Breast epithelium (tissue), 4 donors: ENCODE results near the gene SPATA17. TPM values are rescaled to one million over a fixed set of nuclear protein-coding genes. Genes with fewer than 3 reads are reported as not detected.
"Not testable (repeated sequence)": the region's sequence is repeated elsewhere in the genome, so short reads cannot be mapped to it uniquely, and the experiment has no call there.

Experiments used
- DNase-seq, 2 donors: peaks; one replicate each; pipeline ENCODE4 v3.0.0-alpha.2; 2019; ENCODE audit warnings: low spot score in 2 of 2
- H3K27ac ChIP-seq, 2 donors: fragments of 200-600 bp; sonication (generic) in 1 of 2; one replicate each; pipeline ENCODE4 v1.5.1; 2016 to 2019; ENCODE audit warnings: mild to moderate bottlenecking in 1 of 2
- H3K27me3 ChIP-seq, 2 donors: fragments of 200-600 bp; sonication (generic) in 1 of 2; one replicate each; pipeline versions ENCODE4 v1.5.1 to v1.6.0; 2017 to 2019; ENCODE audit warnings: control low read depth in 1 of 2, mild to moderate bottlenecking in 1 of 2
- H3K36me3 ChIP-seq: fragments of 200-600 bp; one replicate; pipeline ENCODE4 v1.5.1; 2019
- H3K4me1 ChIP-seq, 2 donors: fragments of 200-600 bp; sonication (generic); one replicate each; pipeline ENCODE4 v1.5.1; 2016 to 2019; ENCODE audit warnings: control low read depth in 1 of 2
- H3K4me3 ChIP-seq, 3 donors: fragments of 200-600 bp; sonication (generic); 1 replicate in 2 of 3; 2 replicates in 1 of 3; pipeline ENCODE4 v1.5.1; 2016 to 2019; ENCODE audit warnings: mild to moderate bottlenecking in 3 of 3, moderate library complexity in 2 of 3
- H3K9me3 ChIP-seq, 2 donors: fragments of 200-600 bp; sonication (generic) in 1 of 2; one replicate each; pipeline ENCODE4 v1.5.1; 2016 to 2019; ENCODE audit warnings: control low read depth in 1 of 2
- CTCF ChIP-seq, 3 donors: fragments of 450-650 bp; IDR thresholded peaks; one replicate each; pipeline ENCODE4 v1.5.1; 2016 to 2017; ENCODE audit warnings: antibody characterized with exemption in 3 of 3, mild to moderate bottlenecking in 3 of 3, moderate library complexity in 3 of 3
- POLR2A ChIP-seq: fragments of 450-650 bp; IDR thresholded peaks from one replicate; pipeline ENCODE4 v1.6.1; 2016; ENCODE audit warnings: antibody characterized with exemption, mild to moderate bottlenecking, moderate library complexity
- POLR2AphosphoS5 ChIP-seq, 3 donors: sonication (generic); formaldehyde crosslinking; IDR thresholded peaks; one replicate each; pipeline ENCODE4 v1.6.1; 2017; ENCODE audit warnings: antibody characterized with exemption in 3 of 3
- intact Hi-C: fragments of 100-400 bp; cut with DNase I; formaldehyde crosslinking; loops from one replicate; pipeline ENCODE4 v1.15.1; 2023; ENCODE audit warnings: low total_unique reads
- total RNA-seq, 3 donors: library from RNA; depleted of rRNA; stranded (reverse); fragments of >200 nt; gene quantifications; one replicate each; pipeline ENCODE4 v1.1.0, GENCODE V29; 2016

Gene SPATA17
- total RNA-seq, 3 donors from 2014 or later = 0.48 to 1.3 (median 0.59) TPM

- TF ChIP-seq POLR2AphosphoS5 (IDR thresholded peaks at IDR 0.05) (no peak), CTCF (IDR thresholded peaks at IDR 0.05) (no peak), POLR2A (no peak)
- DNase-seq = no peak
- H3K9me3 ChIP-seq = no peaks in the 10 kb centered on the region
- H3K27me3 ChIP-seq = no peaks in the 10 kb centered on the region
- intact Hi-C loops = loop anchor here (5.0 kb wide), 1 partner anchor 466 kb away; no protein-coding TSS in a partner anchor
- H3K4me3 ChIP-seq = no peak overlapping the region
- no peak overlapping the region for H3K27ac ChIP-seq
- no peaks in the 10 kb centered on the region for H3K36me3 ChIP-seq
- H3K4me1 ChIP-seq = no peaks in the 10 kb centered on the region
These were observed 42.2 kb downstream of the SPATA17 start for GRCh38 chr1:217673387-217673786.

- no peak overlapping the region for H3K27ac ChIP-seq
- H3K36me3 ChIP-seq = no peaks in the 10 kb centered on the region
- no peak for TF ChIP-seq POLR2AphosphoS5 (IDR thresholded peaks at IDR 0.05)
- no peak for TF ChIP-seq CTCF (IDR thresholded peaks at IDR 0.05)
- no peak for TF ChIP-seq POLR2A
- intact Hi-C loops = loop anchor here (5.0 kb wide), 1 partner anchor 467 kb away; no protein-coding TSS in a partner anchor
- H3K27me3 ChIP-seq = no peaks in the 10 kb centered on the region
- no peaks in the 10 kb centered on the region for H3K4me1 ChIP-seq
- no peak overlapping the region for H3K4me3 ChIP-seq
- no peaks in the 10 kb centered on the region for H3K9me3 ChIP-seq
- no peak for DNase-seq
These were observed 43.0 kb downstream of the SPATA17 start for GRCh38 chr1:217674028-217674729.

- no peaks in the 10 kb centered on the region for H3K27me3 ChIP-seq
- no peaks in the 10 kb centered on the region for H3K4me1 ChIP-seq
- H3K4me3 ChIP-seq = no peak overlapping the region
- intact Hi-C loops = no loop called here
- no peaks in the 10 kb centered on the region for H3K36me3 ChIP-seq
- no peak overlapping the region for H3K27ac ChIP-seq
- no peak for DNase-seq
- no peaks in the 10 kb centered on the region for H3K9me3 ChIP-seq
- TF ChIP-seq POLR2AphosphoS5 (IDR thresholded peaks at IDR 0.05) = no peak
- no peak for TF ChIP-seq POLR2A
- no peak for TF ChIP-seq CTCF (IDR thresholded peaks at IDR 0.05)
These were observed 50.7 kb downstream of the SPATA17 start for GRCh38 chr1:217681806-217682205.

- H3K36me3 ChIP-seq = no peaks in the 10 kb centered on the region
- no peaks in the 10 kb centered on the region for H3K4me1 ChIP-seq
- intact Hi-C loops = loop anchor here (5.0 kb wide), 1 partner anchor 80 kb away; no protein-coding TSS in a partner anchor
- H3K27ac ChIP-seq = no peak overlapping the region
- no peaks in the 10 kb centered on the region for H3K27me3 ChIP-seq
- no peaks in the 10 kb centered on the region for H3K9me3 ChIP-seq
- TF ChIP-seq CTCF (IDR thresholded peaks at IDR 0.05) (no peak), POLR2AphosphoS5 (IDR thresholded peaks at IDR 0.05) (no peak), POLR2A (no peak)
- no peak for DNase-seq
- no peak overlapping the region for H3K4me3 ChIP-seq
These were observed 56.4 kb downstream of the SPATA17 start for GRCh38 chr1:217687511-217687910.

GRCh38 chr1:217696140-217696539 is 65.0 kb downstream of the SPATA17 start:
- intact Hi-C loops, DNase-seq, H3K4me1 ChIP-seq, H3K36me3 ChIP-seq, H3K4me3 ChIP-seq, H3K27me3 ChIP-seq, H3K9me3 ChIP-seq, H3K27ac ChIP-seq: not testable (repeated sequence)
